ENCODE data around the gene UNC45A. TPM values are rescaled to one million over a fixed set of nuclear protein-coding genes. Genes with fewer than 3 reads are reported as not detected.

UNC45A gene
- total and polyA plus RNA-seq, 2 of the 4 experiments (the other 2 are of a cell fraction): 68.9 to 100 TPM

- TF ChIP-seq, protein P1, sequence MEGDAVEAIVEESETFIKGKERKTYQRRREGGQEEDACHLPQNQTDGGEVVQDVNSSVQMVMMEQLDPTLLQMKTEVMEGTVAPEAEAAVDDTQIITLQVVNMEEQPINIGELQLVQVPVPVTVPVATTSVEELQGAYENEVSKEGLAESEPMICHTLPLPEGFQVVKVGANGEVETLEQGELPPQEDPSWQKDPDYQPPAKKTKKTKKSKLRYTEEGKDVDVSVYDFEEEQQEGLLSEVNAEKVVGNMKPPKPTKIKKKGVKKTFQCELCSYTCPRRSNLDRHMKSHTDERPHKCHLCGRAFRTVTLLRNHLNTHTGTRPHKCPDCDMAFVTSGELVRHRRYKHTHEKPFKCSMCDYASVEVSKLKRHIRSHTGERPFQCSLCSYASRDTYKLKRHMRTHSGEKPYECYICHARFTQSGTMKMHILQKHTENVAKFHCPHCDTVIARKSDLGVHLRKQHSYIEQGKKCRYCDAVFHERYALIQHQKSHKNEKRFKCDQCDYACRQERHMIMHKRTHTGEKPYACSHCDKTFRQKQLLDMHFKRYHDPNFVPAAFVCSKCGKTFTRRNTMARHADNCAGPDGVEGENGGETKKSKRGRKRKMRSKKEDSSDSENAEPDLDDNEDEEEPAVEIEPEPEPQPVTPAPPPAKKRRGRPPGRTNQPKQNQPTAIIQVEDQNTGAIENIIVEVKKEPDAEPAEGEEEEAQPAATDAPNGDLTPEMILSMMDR (conservative IDR thresholded peaks at IDR 0.05; ENCODE audit: low read depth, low read length): no peak
- TF ChIP-seq USF2 (IDR thresholded peaks at IDR 0.05; ENCODE audit: low read depth, low read length): no peak
- no peak for TF ChIP-seq RCOR1 (IDR thresholded peaks at IDR 0.05; ENCODE audit: insufficient replicate concordance, low read length)
- no peak for TF ChIP-seq RFX5 (IDR thresholded peaks at IDR 0.05; ENCODE audit: low read depth, low read length)
- no peak for TF ChIP-seq NFE2L2 (IDR thresholded peaks at IDR 0.05; ENCODE audit: low read depth, low read length)
- no peak for TF ChIP-seq MAZ (IDR thresholded peaks at IDR 0.05; ENCODE audit: borderline replicate concordance, low read depth, low read length)
- TF ChIP-seq, protein P2, sequence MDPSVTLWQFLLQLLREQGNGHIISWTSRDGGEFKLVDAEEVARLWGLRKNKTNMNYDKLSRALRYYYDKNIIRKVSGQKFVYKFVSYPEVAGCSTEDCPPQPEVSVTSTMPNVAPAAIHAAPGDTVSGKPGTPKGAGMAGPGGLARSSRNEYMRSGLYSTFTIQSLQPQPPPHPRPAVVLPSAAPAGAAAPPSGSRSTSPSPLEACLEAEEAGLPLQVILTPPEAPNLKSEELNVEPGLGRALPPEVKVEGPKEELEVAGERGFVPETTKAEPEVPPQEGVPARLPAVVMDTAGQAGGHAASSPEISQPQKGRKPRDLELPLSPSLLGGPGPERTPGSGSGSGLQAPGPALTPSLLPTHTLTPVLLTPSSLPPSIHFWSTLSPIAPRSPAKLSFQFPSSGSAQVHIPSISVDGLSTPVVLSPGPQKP (IDR thresholded peaks at IDR 0.05; ENCODE audit: borderline replicate concordance, low read depth, low read length): no peak
- TF ChIP-seq RAD21 (IDR thresholded peaks at IDR 0.05; ENCODE audit: low read length): no peak
- TF ChIP-seq SMC3 (IDR thresholded peaks at IDR 0.05; ENCODE audit: low read depth, low read length): no peak
- TF ChIP-seq POLR2A (IDR thresholded peaks at IDR 0.05; ENCODE audit: low read depth, low read length): no peak
- no peak for TF ChIP-seq MAFK (IDR thresholded peaks at IDR 0.05; ENCODE audit: low read depth, low read length)
- TF ChIP-seq CEBPB (IDR thresholded peaks at IDR 0.05; ENCODE audit: low read depth, low read length): no peak
- no peak for TF ChIP-seq CHD1 (IDR thresholded peaks at IDR 0.05; ENCODE audit: low read depth, low read length)
- no peak for TF ChIP-seq BHLHE40 (IDR thresholded peaks at IDR 0.05; ENCODE audit: low read depth, low read length)
- no peak for TF ChIP-seq FOS (IDR thresholded peaks at IDR 0.05; ENCODE audit: low read depth, low read length)
- TF ChIP-seq MXI1 (IDR thresholded peaks at IDR 0.05; ENCODE audit: borderline replicate concordance, low read depth, low read length): no peak
- Histone ChIP-seq H2AK9ac (replicated peaks; ENCODE audit: low read depth, low read length, poor library complexity) (no peak overlapping the region), H3K9ac (ENCODE audit: low read depth, low read length) (no peak overlapping the region), H4K20me1 (ENCODE audit: insufficient read depth, low read length) (peaks cover 4% of the 10 kb centered on the region; the same call in 1 of the 2 replicates), H2BK5ac (ENCODE audit: low read depth, low read length, poor library complexity, severe bottlenecking) (no peak overlapping the region), H3K4me2 (ENCODE audit: low read depth, low read length) (no peak overlapping the region), H3K4ac (ENCODE audit: low read depth, low read length) (no peak overlapping the region), H3K23ac (ENCODE audit: low read depth, low read length) (no peak overlapping the region), H3K4me3 (ENCODE audit: insufficient read depth, low read depth, low read length) (no peak overlapping the region), H3K79me1 (ENCODE audit: low read depth in 1 of 2, low read length in 2 of 2) (no peaks in the 10 kb centered on the region; a peak in 2 of 4 replicates), H2BK120ac (ENCODE audit: low read depth, low read length) (no peak overlapping the region), H2BK20ac (ENCODE audit: low read depth, low read length) (no peak overlapping the region), H4K91ac (ENCODE audit: insufficient read depth, low read depth, low read length) (no peak overlapping the region), H3K27me3 (ENCODE audit: control insufficient read depth, insufficient read depth, low read length) (no peaks in the 10 kb centered on the region), H4K5ac (ENCODE audit: low read depth, low read length) (no peak overlapping the region), H3K4me1 (ENCODE audit: control insufficient read depth, insufficient read depth, low read length) (no peaks in the 10 kb centered on the region), H2BK15ac (ENCODE audit: low read depth, low read length) (no peak overlapping the region), H3K14ac (replicated peaks; ENCODE audit: low read depth, low read length) (no peak overlapping the region), H3K9me3 (ENCODE audit: control insufficient read depth, insufficient read depth, low read length) (no peaks in the 10 kb centered on the region), H4K8ac (ENCODE audit: low read depth in 2 of 2, low read length in 2 of 2) (no peak overlapping the region), H3K56ac (ENCODE audit: extremely low read depth, insufficient read depth, low read length) (no peak overlapping the region), H3K18ac (ENCODE audit: low read depth, low read length) (no peak overlapping the region), H2AFZ (replicated peaks; ENCODE audit: low read length, poor library complexity) (no peak overlapping the region), H3K36me3 (ENCODE audit: control insufficient read depth, insufficient read depth, low read length) (peaks cover 81% of the 10 kb centered on the region), H2AK5ac (ENCODE audit: low read depth, low read length) (no peak overlapping the region), H3K27ac (ENCODE audit: insufficient read depth, low read length) (no peak overlapping the region), H3K9me1 (ENCODE audit: insufficient read depth, low read length) (no peaks in the 10 kb centered on the region)
- WGBS, 2 experiments (ENCODE audit: extremely low coverage in 2 of 2, insufficient read length in 1 of 2): 96% methylated on average over 4 of the region's 8 CpGs; no CpG with 5 or more reads in 1 of the 2 experiments
- intact Hi-C loops (cut with micrococcal nuclease): no loop called here
- no peak for DNase-seq
- no TSS peak for BruUV-seq (replicated peaks)
- ChIA-PET POLR2A (ENCODE audit: unreplicated experiment) (no interaction called here), CTCF (interaction anchor here (2.3 kb wide), 1 partner anchor 12 kb away, joined by 8 read pairs; the partner anchor contains the start of gene UNC45A)
- dilution Hi-C loops (cut with HindIII; ENCODE audit: low sequenced_read_pairs, unreplicated experiment): no loop called here
- in situ Hi-C loops (cut with MboI; ENCODE audit: low sequenced_read_pairs): no loop called here
- ATAC-seq (ENCODE audit: low read depth): no peak
Observed at GRCh38 chr15:90946941-90947576, 12.0 kb downstream of the UNC45A start.

All from IMR-90 (cell line).